Endothelial cell of umbilical vein (primary cell): ENCODE measurements around the gene SP2. TPM values are rescaled to one million over a fixed set of nuclear protein-coding genes. Genes with fewer than 3 reads are reported as not detected.

ENCODE experiments used
- BruUV-seq: library from RNA; stranded (reverse); fragments of 400-500 nt; replicated peaks from 2 replicates; lab custom pipeline; 2021; lab: Mats Ljungman, UMichigan
- CTCF ChIA-PET: fragments of 300-600, 350-600 bp; sonication (Branson Sonifier 250); formaldehyde crosslinking; loops from one replicate; lab custom pipeline; 2021; ENCODE audit warnings: antibody characterized with exemption, inconsistent platforms; lab: Charles Lee
- POLR2A ChIA-PET: fragments of 300-600, 350-600 bp; sonication (Branson Sonifier 250); formaldehyde crosslinking; loops from one replicate; lab custom pipeline; 2021; ENCODE audit warnings: antibody characterized with exemption, inconsistent platforms; lab: Charles Lee
- DNase-seq: peaks from one replicate; pipeline ENCODE4 v3.0.0-alpha.2; 2011; ENCODE audit warnings: low read depth, low spot score
- FAIRE-seq: peaks from 2 replicates; lab custom pipeline; 2011; peaks lifted over from hg19 to GRCh38; lab: Jason Lieb, UNC
- H2AFZ ChIP-seq: 2 replicates; pipeline ENCODE4 v1.6.0; 2012; ENCODE audit warnings: low read depth, low read length, control low read depth, inconsistent platforms
- H3K27ac ChIP-seq: 2 replicates; pipeline ENCODE4 v1.5.1; 2011; ENCODE audit warnings: low read depth, mild to moderate bottlenecking, control low read depth, low read length, moderate library complexity; ENCODE audit not compliant: insufficient read depth
- H3K27me3 ChIP-seq, 2 experiments: 2 replicates each; pipeline versions ENCODE4 v1.6.0 to v1.6.1; 2011; ENCODE audit warnings: low read length in 2 of 2, mixed read lengths in 1 of 2; ENCODE audit not compliant: control insufficient read depth in 2 of 2, insufficient read depth in 2 of 2
- H3K36me3 ChIP-seq, 2 experiments: 2 replicates in 1 of 2; 3 replicates in 1 of 2; pipeline ENCODE4 v1.5.1; 2011; ENCODE audit warnings: low read length in 2 of 2, mild to moderate bottlenecking in 1 of 2, moderate library complexity in 1 of 2; ENCODE audit not compliant: control insufficient read depth in 2 of 2, insufficient read depth in 2 of 2; ENCODE audit errors: extremely low read depth in 1 of 2
- H3K4me1 ChIP-seq: 3 replicates; pipeline ENCODE4 v1.5.1; 2011; ENCODE audit warnings: mild to moderate bottlenecking, low read length; ENCODE audit not compliant: control insufficient read depth, insufficient read depth; ENCODE audit errors: extremely low read depth
- H3K4me2 ChIP-seq: 2 replicates; pipeline ENCODE4 v1.6.1; 2011; ENCODE audit warnings: low read length, control low read depth, mixed read lengths; ENCODE audit not compliant: insufficient read depth
- H3K4me3 ChIP-seq, 3 experiments: fragments of 200-600 bp in 1 of 3; sonication (generic), shearing (Covaris generic) in 1 of 3; replicated peaks in 1 of 3; 2 replicates each; pipeline ENCODE4 v1.5.1; 2011 to 2016; ENCODE audit warnings: control low read depth in 3 of 3, low read length in 3 of 3, mild to moderate bottlenecking in 2 of 3, inconsistent platforms in 1 of 3, low read depth in 1 of 3, moderate library complexity in 1 of 3; ENCODE audit not compliant: insufficient read depth in 1 of 3
- H3K79me2 ChIP-seq: 2 replicates; pipeline ENCODE4 v1.6.0; 2012; ENCODE audit warnings: low read length, inconsistent platforms; ENCODE audit not compliant: control insufficient read depth, insufficient read depth
- H3K9ac ChIP-seq: replicated peaks from 2 replicates; pipeline ENCODE3; 2011; ENCODE audit warnings: low read length, control low read depth; ENCODE audit not compliant: insufficient read depth; ENCODE audit errors: extremely low read depth
- H3K9me1 ChIP-seq: replicated peaks from 3 replicates; pipeline ENCODE4 v1.6.0; 2011; ENCODE audit warnings: mild to moderate bottlenecking, low read length; ENCODE audit not compliant: control insufficient read depth, insufficient read depth; ENCODE audit errors: extremely low read depth
- H3K9me3 ChIP-seq: replicated peaks from 2 replicates; pipeline ENCODE4 v1.5.1; 2012; ENCODE audit warnings: low read length, inconsistent platforms; ENCODE audit not compliant: control insufficient read depth, insufficient read depth
- H4K20me1 ChIP-seq: replicated peaks from 2 replicates; pipeline ENCODE3; 2011; ENCODE audit warnings: mild to moderate bottlenecking, low read length; ENCODE audit not compliant: control insufficient read depth, insufficient read depth; ENCODE audit errors: extremely low read depth
- EZH2 ChIP-seq: IDR thresholded peaks from 2 replicates; pipeline ENCODE4 v1.6.1; 2012; ENCODE audit warnings: borderline replicate concordance, low read depth, mild to moderate bottlenecking, moderate library complexity, low read length, inconsistent platforms; ENCODE audit not compliant: severe bottlenecking
- FOS ChIP-seq: IDR thresholded peaks from 2 replicates; pipeline ENCODE4 v1.6.1; 2011; ENCODE audit warnings: mild to moderate bottlenecking, low read length, moderate library complexity, borderline replicate concordance; ENCODE audit not compliant: insufficient read depth
- GATA2 ChIP-seq: IDR thresholded peaks from 2 replicates; pipeline ENCODE4 v1.7.0; 2011; ENCODE audit warnings: low read depth, mild to moderate bottlenecking, moderate library complexity, mixed read lengths, low read length; ENCODE audit not compliant: insufficient read length, insufficient read depth
- JUN ChIP-seq: IDR thresholded peaks from 2 replicates; pipeline ENCODE4 v1.6.1; 2011; ENCODE audit warnings: borderline replicate concordance, low read depth; ENCODE audit not compliant: insufficient read length, insufficient read depth
- MYC ChIP-seq: IDR thresholded peaks from one replicate; pipeline ENCODE4 v1.6.1; 2011; ENCODE audit warnings: mild to moderate bottlenecking, low read depth, low read length
- POLR2A ChIP-seq: IDR thresholded peaks from 2 replicates; pipeline ENCODE4 v1.6.1; 2012; ENCODE audit warnings: low read depth, mild to moderate bottlenecking, control low read depth, low read length
- POLR2AphosphoS5 ChIP-seq: IDR thresholded peaks from 2 replicates; pipeline ENCODE4 v1.6.1; 2012; ENCODE audit warnings: low read depth, mild to moderate bottlenecking, control low read depth, low read length, moderate library complexity; ENCODE audit not compliant: insufficient read depth
- dilution Hi-C: fragments of 300-500 bp; cut with MboI; formaldehyde crosslinking; loops from one replicate; pipeline ENCODE4 v1.15.0; 2019; ENCODE audit warnings: low sequenced_read_pairs; ENCODE audit not compliant: extremely low pct_ligation_motif_present
- intact Hi-C: fragments of 100-400 bp; cut with micrococcal nuclease; formaldehyde crosslinking; loops from one replicate; pipeline ENCODE4 v1.10.0; 2022
- polyA plus RNA-seq, 4 experiments: library from polyadenylated mRNA; depleted of rRNA in 3 of 4; stranded (reverse) in 3 of 4; unstranded in 1 of 4; fragments of >200 nt; gene quantifications; 2 replicates each; pipeline versions ENCODE4 v1.2.1 to v1.2.3, GENCODE V29; 2011 to 2012; ENCODE audit warnings: missing spikeins in 1 of 4
- total RNA-seq: library from RNA; stranded (reverse); gene quantifications from 2 replicates; pipeline ENCODE4 v1.2.3, GENCODE V29; 2021
- TF ChIP-seq, protein P1 (sequence below), 2 donors: IDR thresholded peaks; 1 replicate in 1 of 2; 2 replicates in 1 of 2; pipeline ENCODE4 v1.5.1; 2011; ENCODE audit warnings: low read length in 2 of 2, mild to moderate bottlenecking in 2 of 2, moderate library complexity in 2 of 2, control low read depth in 1 of 2, inconsistent platforms in 1 of 2, low read depth in 1 of 2; ENCODE audit not compliant: insufficient read depth in 1 of 2; ENCODE audit errors: extremely low read depth in 1 of 2
- TF ChIP-seq, protein P2 (sequence below): IDR thresholded peaks from 2 replicates; pipeline ENCODE4 v1.6.1; 2011; ENCODE audit not compliant: insufficient read depth, insufficient read length

The SP2 gene
- total and polyA plus RNA-seq, 2 donors (not counting 3 experiments of a cell fraction or from before 2014, with no cell fraction given): 11.2 to 18.6 TPM

DNA sequence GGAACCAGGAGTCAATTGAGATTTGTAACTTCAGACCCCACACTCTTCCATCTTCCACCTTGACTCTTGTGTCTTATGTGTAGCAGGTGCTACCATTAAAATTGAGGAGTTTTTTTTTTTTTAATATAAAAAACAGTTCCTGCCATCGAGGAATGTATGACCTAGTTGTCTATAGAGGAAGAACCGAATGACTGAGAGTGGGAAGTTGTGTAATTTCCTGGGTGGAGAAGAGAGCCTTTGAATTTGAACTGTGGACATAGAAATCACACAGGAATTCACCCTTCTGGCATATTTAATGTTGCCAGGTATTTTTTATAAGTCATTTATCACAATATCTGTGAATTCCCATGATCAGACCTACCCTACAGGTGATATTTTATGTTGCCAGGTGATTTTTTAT, 22.0 kb downstream of the SP2 start:
- CTCF ChIA-PET: interaction anchor here (1.0 kb wide), 1 partner anchor 24 kb away, joined by 3 read pairs; no protein-coding TSS in a partner anchor
- dilution Hi-C loops (no loop called here), intact Hi-C loops (no loop called here)
- no peak overlapping the region for H3K4me2 ChIP-seq
- no peak overlapping the region for H3K9ac ChIP-seq
- H3K27me3 ChIP-seq: no peaks in the 10 kb centered on the region
- no peaks in the 10 kb centered on the region for H3K79me2 ChIP-seq
- FAIRE-seq (peak; percentile 38), DNase-seq (no peak)
- POLR2A ChIA-PET: no interaction called here
- H3K27ac ChIP-seq: no peak overlapping the region
- H2AFZ ChIP-seq: no peak overlapping the region
- H3K9me1 ChIP-seq: no peaks in the 10 kb centered on the region
- no peaks in the 10 kb centered on the region for H3K9me3 ChIP-seq
- H4K20me1 ChIP-seq: no peaks in the 10 kb centered on the region
- TF ChIP-seq, protein P1, sequence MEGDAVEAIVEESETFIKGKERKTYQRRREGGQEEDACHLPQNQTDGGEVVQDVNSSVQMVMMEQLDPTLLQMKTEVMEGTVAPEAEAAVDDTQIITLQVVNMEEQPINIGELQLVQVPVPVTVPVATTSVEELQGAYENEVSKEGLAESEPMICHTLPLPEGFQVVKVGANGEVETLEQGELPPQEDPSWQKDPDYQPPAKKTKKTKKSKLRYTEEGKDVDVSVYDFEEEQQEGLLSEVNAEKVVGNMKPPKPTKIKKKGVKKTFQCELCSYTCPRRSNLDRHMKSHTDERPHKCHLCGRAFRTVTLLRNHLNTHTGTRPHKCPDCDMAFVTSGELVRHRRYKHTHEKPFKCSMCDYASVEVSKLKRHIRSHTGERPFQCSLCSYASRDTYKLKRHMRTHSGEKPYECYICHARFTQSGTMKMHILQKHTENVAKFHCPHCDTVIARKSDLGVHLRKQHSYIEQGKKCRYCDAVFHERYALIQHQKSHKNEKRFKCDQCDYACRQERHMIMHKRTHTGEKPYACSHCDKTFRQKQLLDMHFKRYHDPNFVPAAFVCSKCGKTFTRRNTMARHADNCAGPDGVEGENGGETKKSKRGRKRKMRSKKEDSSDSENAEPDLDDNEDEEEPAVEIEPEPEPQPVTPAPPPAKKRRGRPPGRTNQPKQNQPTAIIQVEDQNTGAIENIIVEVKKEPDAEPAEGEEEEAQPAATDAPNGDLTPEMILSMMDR (IDR thresholded peaks at IDR 0.05; ENCODE audit: extremely low read depth in 1 of 2, insufficient read depth in 1 of 2, low read depth in 1 of 2, low read length in 2 of 2): no peak
- TF ChIP-seq EZH2: no peak
- TF ChIP-seq GATA2: no peak
- no peak for TF ChIP-seq POLR2AphosphoS5
- no peak for TF ChIP-seq FOS
- no peak for TF ChIP-seq MYC
- TF ChIP-seq, protein P2, sequence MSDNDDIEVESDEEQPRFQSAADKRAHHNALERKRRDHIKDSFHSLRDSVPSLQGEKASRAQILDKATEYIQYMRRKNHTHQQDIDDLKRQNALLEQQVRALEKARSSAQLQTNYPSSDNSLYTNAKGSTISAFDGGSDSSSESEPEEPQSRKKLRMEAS: no peak
- TF ChIP-seq POLR2A: no peak
- TF ChIP-seq JUN: no peak
- H3K4me3 ChIP-seq: no peak overlapping the region
- H3K36me3 ChIP-seq: peaks cover 0 to 2% of the 10 kb centered on the region in 2 experiments
- H3K4me1 ChIP-seq: peaks cover 4% of the 10 kb centered on the region
- BruUV-seq: no TSS peak
